Mesenchymal stem cell (in vitro differentiated cells and primary cell): ENCODE measurements around the gene TWIST1.

Source experiments
- DNase-seq: peaks from one replicate; pipeline ENCODE4 v3.0.0-alpha.2; 2013
- H2AFZ ChIP-seq: one replicate; pipeline ENCODE4 v1.6.1; 2013; ENCODE audit warnings: low read depth, mild to moderate bottlenecking, control low read depth, inconsistent platforms, low read length, moderate library complexity
- H2AK5ac ChIP-seq: 2 replicates; pipeline ENCODE4 v1.6.1; 2013; ENCODE audit warnings: low read length, moderate library complexity, mild to moderate bottlenecking, inconsistent platforms; ENCODE audit not compliant: severe bottlenecking
- H2BK120ac ChIP-seq: one replicate; pipeline ENCODE4 v1.6.1; 2013; ENCODE audit warnings: low read depth, mild to moderate bottlenecking, inconsistent platforms, low read length, moderate library complexity
- H2BK12ac ChIP-seq, 2 experiments: one replicate each; pipeline ENCODE4 v1.6.1; 2013; ENCODE audit warnings: inconsistent platforms in 2 of 2, low read length in 2 of 2, mild to moderate bottlenecking in 2 of 2, moderate library complexity in 2 of 2, control low read depth in 1 of 2
- H2BK15ac ChIP-seq: one replicate; pipeline ENCODE4 v1.6.1; 2013; ENCODE audit warnings: mild to moderate bottlenecking, low read depth, inconsistent platforms; ENCODE audit not compliant: poor library complexity, severe bottlenecking
- H2BK5ac ChIP-seq: 2 replicates; pipeline ENCODE4 v1.6.1; 2013; ENCODE audit warnings: low read depth, mild to moderate bottlenecking, low read length, control low read depth, inconsistent platforms; ENCODE audit not compliant: poor library complexity, severe bottlenecking
- H3K14ac ChIP-seq, 2 experiments: one replicate each; pipeline ENCODE4 v1.6.1; 2013; ENCODE audit warnings: inconsistent platforms in 2 of 2, low read length in 2 of 2, control low read depth in 1 of 2, mild to moderate bottlenecking in 1 of 2, moderate library complexity in 1 of 2
- H3K18ac ChIP-seq, 2 experiments: one replicate each; pipeline ENCODE4 v1.6.1; 2013; ENCODE audit warnings: inconsistent platforms in 2 of 2, low read length in 2 of 2, control low read depth in 1 of 2, low read depth in 1 of 2, mild to moderate bottlenecking in 1 of 2
- H3K23ac ChIP-seq, 2 experiments: one replicate each; pipeline ENCODE4 v1.6.1; 2013; ENCODE audit warnings: inconsistent platforms in 2 of 2, low read length in 2 of 2, mild to moderate bottlenecking in 2 of 2, moderate library complexity in 2 of 2, control low read depth in 1 of 2
- H3K27ac ChIP-seq: 2 replicates; pipeline ENCODE4 v1.5.1; 2013; ENCODE audit warnings: mild to moderate bottlenecking, moderate library complexity, low read length, control low read depth, inconsistent platforms; ENCODE audit not compliant: poor library complexity, severe bottlenecking
- H3K27me3 ChIP-seq, 2 experiments: 2 replicates each; pipeline versions ENCODE4 v1.6.1 to v1.7.0; 2013; ENCODE audit warnings: low read length in 2 of 2, mild to moderate bottlenecking in 2 of 2, moderate library complexity in 2 of 2, control low read depth in 1 of 2, inconsistent platforms in 1 of 2; ENCODE audit not compliant: control insufficient read depth in 1 of 2, insufficient read depth in 1 of 2
- H3K36me3 ChIP-seq, 2 experiments: 2 replicates each; pipeline versions ENCODE4 v1.6.1 to v1.7.0; 2013; ENCODE audit warnings: low read length in 2 of 2, control low read depth in 1 of 2, inconsistent platforms in 1 of 2, low read depth in 1 of 2, mild to moderate bottlenecking in 1 of 2; ENCODE audit not compliant: insufficient read depth in 2 of 2, control insufficient read depth in 1 of 2
- H3K4ac ChIP-seq, 2 experiments: one replicate each; pipeline ENCODE4 v1.6.1; 2013; ENCODE audit warnings: inconsistent platforms in 2 of 2, low read length in 2 of 2, mild to moderate bottlenecking in 2 of 2, moderate library complexity in 2 of 2, control low read depth in 1 of 2, low read depth in 1 of 2
- H3K4me1 ChIP-seq: 2 replicates; pipeline ENCODE4 v1.6.1; 2013; ENCODE audit warnings: low read depth, low read length, control low read depth; ENCODE audit not compliant: control insufficient read depth, insufficient read depth
- H3K4me2 ChIP-seq: 2 replicates; pipeline ENCODE4 v1.6.1; 2013; ENCODE audit warnings: low read length, mild to moderate bottlenecking, inconsistent platforms; ENCODE audit not compliant: poor library complexity, severe bottlenecking
- H3K4me3 ChIP-seq, 2 experiments: 2 replicates each; pipeline versions ENCODE4 v1.5.1 to v1.7.0; 2013; ENCODE audit warnings: low read length in 2 of 2, mild to moderate bottlenecking in 2 of 2, control low read depth in 1 of 2, low read depth in 1 of 2; ENCODE audit not compliant: insufficient read depth in 1 of 2
- H3K79me1 ChIP-seq: replicated peaks from 2 replicates; pipeline ENCODE4 v1.6.1; 2013; ENCODE audit warnings: mild to moderate bottlenecking, control low read depth, low read length, inconsistent platforms; ENCODE audit not compliant: poor library complexity, severe bottlenecking
- H3K9ac ChIP-seq: 2 replicates; pipeline ENCODE4 v1.7.0; 2013; ENCODE audit warnings: mild to moderate bottlenecking, low read length, moderate library complexity
- H3K9me3 ChIP-seq: 2 replicates; pipeline ENCODE4 v1.7.0; 2013; ENCODE audit warnings: mild to moderate bottlenecking, low read length; ENCODE audit not compliant: control insufficient read depth
- H4K8ac ChIP-seq: one replicate; pipeline ENCODE4 v1.6.1; 2013; ENCODE audit warnings: inconsistent platforms, mild to moderate bottlenecking, low read length, moderate library complexity
- H4K91ac ChIP-seq: one replicate; pipeline ENCODE4 v1.6.1; 2013; ENCODE audit warnings: mild to moderate bottlenecking, low read length, inconsistent platforms
- WGBS: methylation state at CpG from one replicate; pipeline ENCODE4 v1.1.7; 2013; ENCODE audit warnings: mixed read lengths; 5-methylcytosine and 5-hydroxymethylcytosine counted together

TWIST1 gene

GRCh38 chr7:19094598-19095352, 22.7 kb downstream of the TWIST1 start:
- Histone ChIP-seq H2BK15ac (no peak overlapping the region), H3K4me2 (no peak overlapping the region)

GRCh38 chr7:19094138-19094537, 23.3 kb downstream of the TWIST1 start:
- Histone ChIP-seq H2BK5ac (no peak overlapping the region), H3K36me3 (no peaks in the 10 kb centered on the region), H4K8ac (no peak overlapping the region), H3K23ac (no peak overlapping the region), H3K9me3 (no peaks in the 10 kb centered on the region), H3K4me2 (no peak overlapping the region), H3K79me1 (no peaks in the 10 kb centered on the region), H2AFZ (no peak overlapping the region), H3K27ac (no peak overlapping the region), H3K14ac (no peak overlapping the region), H4K91ac (no peak overlapping the region), H3K4me3 (no peak overlapping the region), H3K18ac (no peak overlapping the region), H2AK5ac (no peak overlapping the region), H3K4me1 (no peaks in the 10 kb centered on the region), H3K4ac (no peak overlapping the region), H2BK15ac (no peak overlapping the region), H2BK120ac (no peak overlapping the region), H3K9ac (no peak overlapping the region), H2BK12ac (no peak overlapping the region), H3K27me3 (no peaks in the 10 kb centered on the region)
- no peak for DNase-seq
- WGBS = no CpG with 5 or more reads among the region's 1 CpG

More at GRCh38 chr7:19094598-19095352, 22.7 kb downstream of the TWIST1 start:
- H3K27me3 ChIP-seq = no peaks in the 10 kb centered on the region
- no peak overlapping the region for H2BK5ac ChIP-seq
- no peaks in the 10 kb centered on the region for H3K79me1 ChIP-seq
- H2AK5ac ChIP-seq = no peak overlapping the region
- H3K4me1 ChIP-seq = no peaks in the 10 kb centered on the region
- no peak overlapping the region for H4K91ac ChIP-seq
- no peak overlapping the region for H2BK120ac ChIP-seq
- no peak overlapping the region for H4K8ac ChIP-seq
- H3K23ac ChIP-seq = no peak overlapping the region
- H2BK12ac ChIP-seq = no peak overlapping the region
- no peaks in the 10 kb centered on the region for H3K36me3 ChIP-seq
- H3K4ac ChIP-seq = no peak overlapping the region
- H3K27ac ChIP-seq = no peak overlapping the region
- DNase-seq = no peak
- WGBS = 87% methylated on average over 2 of the region's 3 CpGs
- H3K9ac ChIP-seq = no peak overlapping the region
- H3K4me3 ChIP-seq = no peak overlapping the region
- no peak overlapping the region for H3K18ac ChIP-seq
- H3K9me3 ChIP-seq = no peaks in the 10 kb centered on the region
- no peak overlapping the region for H2AFZ ChIP-seq
- no peak overlapping the region for H3K14ac ChIP-seq

GRCh38 chr7:19091550-19092200, 25.8 kb downstream of the TWIST1 start:
- Histone ChIP-seq H3K14ac (no peak overlapping the region), H3K9ac (no peak overlapping the region), H2BK5ac (no peak overlapping the region), H3K4ac (no peak overlapping the region), H3K18ac (no peak overlapping the region), H2BK15ac (no peak overlapping the region), H2AK5ac (no peak overlapping the region), H2AFZ (no peak overlapping the region), H3K27ac (no peak overlapping the region), H4K8ac (no peak overlapping the region), H2BK12ac (no peak overlapping the region), H3K4me3 (no peak overlapping the region), H3K79me1 (no peaks in the 10 kb centered on the region), H4K91ac (no peak overlapping the region), H3K9me3 (peaks cover 10% of the 10 kb centered on the region), H3K4me2 (no peak overlapping the region), H3K36me3 (no peaks in the 10 kb centered on the region), H3K4me1 (no peaks in the 10 kb centered on the region), H3K23ac (no peak overlapping the region), H3K27me3 (no peaks in the 10 kb centered on the region), H2BK120ac (no peak overlapping the region)
- 93% methylated on average over 3 of the region's 6 CpGs for WGBS
- no peak for DNase-seq

GRCh38 chr7:19090526-19090925, 26.9 kb downstream of the TWIST1 start:
- Histone ChIP-seq H4K8ac (no peak overlapping the region), H3K9ac (no peak overlapping the region), H3K4me3 (no peak overlapping the region), H3K27me3 (no peaks in the 10 kb centered on the region), H3K4me2 (no peak overlapping the region), H3K79me1 (no peaks in the 10 kb centered on the region), H3K27ac (no peak overlapping the region), H2BK12ac (no peak overlapping the region), H3K18ac (no peak overlapping the region), H4K91ac (no peak overlapping the region), H3K4ac (no peak overlapping the region), H2AK5ac (no peak overlapping the region), H3K4me1 (no peaks in the 10 kb centered on the region), H3K9me3 (peaks cover 15% of the 10 kb centered on the region), H2BK120ac (no peak overlapping the region), H3K36me3 (no peaks in the 10 kb centered on the region), H2BK5ac (no peak overlapping the region), H3K23ac (no peak overlapping the region), H2AFZ (no peak overlapping the region), H2BK15ac (no peak overlapping the region), H3K14ac (no peak overlapping the region)
- WGBS = 93% methylated on average over 2 of the region's 2 CpGs
- DNase-seq = no peak
